ENCODE measurements around the gene USP2.

- TF ChIP-seq GATA2 (IDR thresholded peaks at IDR 0.05; ENCODE audit: low read depth, low read length) (no peak), GATA3 (IDR thresholded peaks at IDR 0.05; ENCODE audit: low read depth, low read length) (no peak)
These were observed 1.2 kb downstream of the USP2 start for GRCh38 chr11:119380160-119380826.
